Breast epithelium (tissue), 3 donors: ENCODE results near the gene MYO1C.

Experiments
- CTCF ChIP-seq, 3 donors: fragments of 450-650 bp; IDR thresholded peaks; one replicate each; pipeline ENCODE4 v1.5.1; 2016 to 2017; ENCODE audit warnings: antibody characterized with exemption in 3 of 3, mild to moderate bottlenecking in 3 of 3, moderate library complexity in 3 of 3
- POLR2A ChIP-seq: fragments of 450-650 bp; IDR thresholded peaks from one replicate; pipeline ENCODE4 v1.6.1; 2016; ENCODE audit warnings: antibody characterized with exemption, mild to moderate bottlenecking, moderate library complexity
- POLR2AphosphoS5 ChIP-seq, 3 donors: sonication (generic); formaldehyde crosslinking; IDR thresholded peaks; one replicate each; pipeline ENCODE4 v1.6.1; 2017; ENCODE audit warnings: antibody characterized with exemption in 3 of 3

DNA sequence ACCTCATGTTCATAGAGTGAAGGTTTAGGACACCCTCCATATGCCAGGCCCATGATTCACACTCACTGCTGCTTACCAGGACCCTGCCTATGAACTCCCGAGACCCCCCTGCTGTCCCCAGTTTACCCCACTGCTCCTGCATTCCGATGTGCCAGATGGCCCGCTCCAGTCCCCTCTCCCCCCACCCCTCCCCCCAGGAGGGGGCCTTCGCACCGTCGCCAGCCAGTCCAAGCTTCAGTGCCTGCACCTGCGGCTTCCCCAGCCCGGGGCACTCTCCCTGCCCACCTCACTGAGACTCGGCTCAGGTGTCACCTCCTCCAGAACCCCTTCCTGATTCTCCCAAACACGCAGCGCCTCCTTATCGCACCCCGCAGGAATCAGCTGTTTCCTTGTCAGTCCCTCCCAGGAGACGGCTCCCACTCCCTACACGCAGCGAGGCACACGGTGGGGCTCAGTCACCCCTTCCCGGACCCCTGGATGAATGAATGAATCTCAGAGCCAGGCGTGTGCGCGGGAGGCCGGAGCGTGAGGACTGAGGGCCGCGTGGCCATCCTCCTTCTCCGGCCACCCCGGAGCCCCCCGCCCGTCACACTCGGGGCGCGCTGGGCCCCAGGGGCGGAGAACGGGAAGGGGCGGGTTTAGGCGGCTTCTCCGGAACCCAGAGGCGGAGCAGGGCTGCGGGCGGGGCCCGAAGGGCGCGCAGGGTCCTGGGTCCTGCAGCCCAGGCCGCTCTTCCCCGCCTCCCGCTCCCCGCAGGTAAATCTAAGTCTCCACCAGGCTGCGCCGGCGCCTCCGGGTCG is 1.6 kb downstream of the MYO1C start:
- TF ChIP-seq POLR2A (peak; percentile 44), CTCF (IDR thresholded peaks at IDR 0.05) (no peak), POLR2AphosphoS5 (IDR thresholded peaks at IDR 0.05) (peak; percentile 42 to 61 (median 46))
